NB4 (cell line): ENCODE results near the gene PDZRN4.

Experiments
- DNase-seq: peaks from one replicate; pipeline ENCODE4 v3.0.0; 2010; ENCODE audit warnings: low read depth
- H3K4me3 ChIP-seq: one replicate; pipeline ENCODE4 v1.5.1; 2011; ENCODE audit warnings: mild to moderate bottlenecking, low read depth, low read length, moderate library complexity
- CTCF ChIP-seq: IDR thresholded peaks from one replicate; pipeline ENCODE4 v1.5.1; 2012; ENCODE audit warnings: low read depth, low read length
- MAX ChIP-seq: IDR thresholded peaks from 2 replicates; pipeline ENCODE4 v1.6.1; 2011; ENCODE audit warnings: low read depth, low read length
- MYC ChIP-seq: IDR thresholded peaks from 2 replicates; pipeline ENCODE4 v1.6.1; 2011; ENCODE audit warnings: low read depth, low read length
- POLR2A ChIP-seq: IDR thresholded peaks from 2 replicates; pipeline ENCODE4 v1.6.1; 2011; ENCODE audit warnings: mild to moderate bottlenecking; ENCODE audit not compliant: insufficient read length; ENCODE audit errors: extremely low read depth

The PDZRN4 gene

DNA sequence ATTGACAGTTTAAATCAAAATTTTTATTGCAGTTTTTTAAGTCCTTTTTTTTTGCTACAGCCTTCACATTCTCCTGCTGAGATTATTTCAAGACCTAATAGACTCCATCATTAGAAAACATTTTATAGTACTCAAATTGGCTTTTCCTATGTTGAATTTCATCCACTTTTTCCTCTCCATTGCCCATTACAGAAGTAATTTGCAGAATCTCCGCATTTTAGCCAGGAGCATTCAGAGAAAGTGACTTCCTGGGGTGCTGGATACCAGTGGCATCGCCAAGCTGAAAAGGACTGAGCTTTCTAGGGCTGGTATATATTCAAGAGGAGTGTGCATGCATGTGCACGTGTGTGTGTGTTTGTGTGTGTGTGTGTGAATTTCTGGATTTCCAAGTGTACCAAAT lies 340.8 kb downstream of the PDZRN4 start:
- no peak for DNase-seq
- TF ChIP-seq POLR2A (no peak), MYC (no peak), CTCF (no peak), MAX (no peak)
- H3K4me3 ChIP-seq, result no peak overlapping the region

DNA sequence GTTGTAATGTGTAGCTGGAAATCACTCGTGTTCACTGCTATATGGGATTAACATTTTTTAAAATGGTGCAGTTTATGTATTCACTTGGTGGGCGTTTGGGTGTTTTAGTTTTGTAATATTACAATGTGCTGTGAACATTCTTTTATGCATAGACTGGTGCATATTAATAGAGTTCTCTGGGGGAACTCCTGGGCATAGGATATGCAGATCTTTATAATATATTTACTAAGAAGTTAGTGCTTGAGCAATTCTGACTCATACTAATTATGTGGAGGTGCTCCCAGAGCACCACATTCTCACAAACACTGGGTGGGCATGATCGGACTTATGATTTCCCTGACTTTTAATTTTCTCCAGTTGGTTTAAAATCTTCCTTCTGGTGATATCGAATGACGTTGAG lies 342.3 kb downstream of the PDZRN4 start:
- no peak for DNase-seq
- no peak overlapping the region for H3K4me3 ChIP-seq
- TF ChIP-seq CTCF (no peak), MAX (no peak), MYC (no peak), POLR2A (no peak)

- no peak for DNase-seq
- H3K4me3 ChIP-seq, result no peak overlapping the region
- TF ChIP-seq MYC, result no peak
- TF ChIP-seq POLR2A, result no peak
- TF ChIP-seq CTCF, result no peak
- TF ChIP-seq MAX, result no peak
These were observed 343.2 kb downstream of the PDZRN4 start for GRCh38 chr12:41531147-41531829.

- no peak for DNase-seq
- no peak overlapping the region for H3K4me3 ChIP-seq
- TF ChIP-seq POLR2A (no peak), MAX (no peak), CTCF (no peak), MYC (no peak)
These were observed 344.0 kb downstream of the PDZRN4 start for GRCh38 chr12:41532072-41532471.

DNA sequence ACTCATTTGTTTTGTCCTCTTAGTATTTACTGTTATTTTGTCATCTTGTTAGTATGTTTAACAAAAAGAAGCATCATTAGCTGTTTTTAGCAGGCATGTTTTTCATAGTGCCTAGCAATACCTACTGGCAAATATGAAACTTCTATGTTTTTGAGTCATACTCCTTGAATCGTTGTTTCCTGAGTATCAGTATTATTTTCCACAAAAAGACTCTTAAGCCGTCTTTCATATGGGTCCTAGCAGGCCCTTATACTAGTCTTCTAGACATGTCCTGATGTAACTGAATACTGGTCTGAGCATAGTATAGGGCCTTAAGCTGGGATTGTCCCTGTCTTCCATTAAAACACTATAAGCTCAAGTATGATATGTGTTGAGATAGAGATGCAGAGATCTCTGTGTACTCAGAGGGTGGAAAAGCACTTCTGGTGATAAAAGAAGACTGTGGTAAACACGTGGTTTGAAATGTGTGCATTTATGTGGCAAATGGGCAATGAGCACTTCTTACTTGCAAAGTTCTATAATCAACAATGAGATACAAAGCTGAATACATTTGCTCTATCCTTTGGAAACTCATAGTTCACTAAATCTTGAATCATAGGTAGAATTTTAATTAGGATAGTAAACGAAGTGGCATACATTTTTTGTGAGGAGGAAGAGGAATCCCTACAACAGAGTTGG lies 348.8 kb downstream of the PDZRN4 start:
- TF ChIP-seq POLR2A, result no peak
- no peak for TF ChIP-seq MAX
- TF ChIP-seq MYC, result no peak
- TF ChIP-seq CTCF, result no peak
- no peak overlapping the region for H3K4me3 ChIP-seq
- no peak for DNase-seq
